ENCODE data around the gene FAM98A.

Gene FAM98A

DNA sequence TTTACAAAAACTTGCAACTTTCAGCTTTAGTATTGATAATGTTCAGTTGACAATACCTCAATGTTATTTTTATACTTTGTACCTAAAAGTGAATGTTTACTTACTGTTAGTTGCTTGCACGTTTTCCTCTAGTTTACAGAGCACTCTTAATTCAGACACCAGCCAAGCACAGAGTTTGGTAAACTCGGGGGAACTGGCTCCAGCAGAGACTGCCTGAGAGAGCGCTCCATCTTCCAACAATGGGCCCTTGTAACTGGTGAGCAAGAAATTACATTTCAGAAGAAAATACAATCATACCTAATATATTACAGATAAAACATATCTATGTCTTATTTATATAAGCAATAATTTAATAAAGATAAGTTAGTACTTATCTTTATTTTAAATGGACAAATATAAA is 3.7 kb downstream of the FAM98A start:
- no peak overlapping the region for H3K27ac ChIP-seq (ENCODE audit: low read depth, low read length)
- no peaks in the 10 kb centered on the region for H3K9me3 ChIP-seq (ENCODE audit: low read length)
- H3K27me3 ChIP-seq (ENCODE audit: control insufficient read depth in 1 of 2, insufficient read depth in 2 of 2, low read length in 2 of 2): no peaks in the 10 kb centered on the region
- H3K4me1 ChIP-seq (ENCODE audit: insufficient read depth, low read length): peaks cover 22% of the 10 kb centered on the region
- no peak overlapping the region for H3K9ac ChIP-seq (ENCODE audit: low read length)
- H3K36me3 ChIP-seq (ENCODE audit: insufficient read depth, low read length): peaks cover 25% of the 10 kb centered on the region
- no peak overlapping the region for H3K4me3 ChIP-seq (ENCODE audit: low read depth in 1 of 2, low read length in 2 of 2)

GRCh38 chr2:33589444-33589843 is 9.7 kb downstream of the FAM98A start:
- Histone ChIP-seq H3K36me3 (ENCODE audit: insufficient read depth, low read length) (peaks cover 37% of the 10 kb centered on the region), H3K4me1 (ENCODE audit: insufficient read depth, low read length) (peaks cover 22% of the 10 kb centered on the region), H3K27ac (ENCODE audit: low read depth, low read length) (no peak overlapping the region), H3K4me3 (ENCODE audit: low read depth in 1 of 2, low read length in 2 of 2) (no peak overlapping the region), H3K27me3 (ENCODE audit: control insufficient read depth in 1 of 2, insufficient read depth in 2 of 2, low read length in 2 of 2) (no peaks in the 10 kb centered on the region), H3K9me3 (ENCODE audit: low read length) (no peaks in the 10 kb centered on the region), H3K9ac (ENCODE audit: low read length) (no peak overlapping the region)

- Histone ChIP-seq H3K36me3 (ENCODE audit: insufficient read depth, low read length) (peaks cover 29% of the 10 kb centered on the region), H3K4me3 (ENCODE audit: low read depth in 1 of 2, low read length in 2 of 2) (no peak overlapping the region), H3K27me3 (ENCODE audit: control insufficient read depth in 1 of 2, insufficient read depth in 2 of 2, low read length in 2 of 2) (no peaks in the 10 kb centered on the region), H3K9ac (ENCODE audit: low read length) (no peak overlapping the region), H3K9me3 (ENCODE audit: low read length) (no peaks in the 10 kb centered on the region), H3K4me1 (ENCODE audit: insufficient read depth, low read length) (peaks cover 22% of the 10 kb centered on the region), H3K27ac (ENCODE audit: low read depth, low read length) (no peak overlapping the region)
These were observed 10.9 kb downstream of the FAM98A start for GRCh38 chr2:33588232-33588631.

GRCh38 chr2:33586766-33587165 is 12.3 kb downstream of the FAM98A start:
- peaks cover 22% of the 10 kb centered on the region for H3K4me1 ChIP-seq (ENCODE audit: insufficient read depth, low read length)
- peaks cover 23% of the 10 kb centered on the region for H3K36me3 ChIP-seq (ENCODE audit: insufficient read depth, low read length)
- no peak overlapping the region for H3K27ac ChIP-seq (ENCODE audit: low read depth, low read length)
- no peak overlapping the region for H3K4me3 ChIP-seq (ENCODE audit: low read depth in 1 of 2, low read length in 2 of 2)
- H3K9me3 ChIP-seq (ENCODE audit: low read length): no peaks in the 10 kb centered on the region
- no peak overlapping the region for H3K9ac ChIP-seq (ENCODE audit: low read length)
- H3K27me3 ChIP-seq (ENCODE audit: control insufficient read depth in 1 of 2, insufficient read depth in 2 of 2, low read length in 2 of 2): no peaks in the 10 kb centered on the region

DNA sequence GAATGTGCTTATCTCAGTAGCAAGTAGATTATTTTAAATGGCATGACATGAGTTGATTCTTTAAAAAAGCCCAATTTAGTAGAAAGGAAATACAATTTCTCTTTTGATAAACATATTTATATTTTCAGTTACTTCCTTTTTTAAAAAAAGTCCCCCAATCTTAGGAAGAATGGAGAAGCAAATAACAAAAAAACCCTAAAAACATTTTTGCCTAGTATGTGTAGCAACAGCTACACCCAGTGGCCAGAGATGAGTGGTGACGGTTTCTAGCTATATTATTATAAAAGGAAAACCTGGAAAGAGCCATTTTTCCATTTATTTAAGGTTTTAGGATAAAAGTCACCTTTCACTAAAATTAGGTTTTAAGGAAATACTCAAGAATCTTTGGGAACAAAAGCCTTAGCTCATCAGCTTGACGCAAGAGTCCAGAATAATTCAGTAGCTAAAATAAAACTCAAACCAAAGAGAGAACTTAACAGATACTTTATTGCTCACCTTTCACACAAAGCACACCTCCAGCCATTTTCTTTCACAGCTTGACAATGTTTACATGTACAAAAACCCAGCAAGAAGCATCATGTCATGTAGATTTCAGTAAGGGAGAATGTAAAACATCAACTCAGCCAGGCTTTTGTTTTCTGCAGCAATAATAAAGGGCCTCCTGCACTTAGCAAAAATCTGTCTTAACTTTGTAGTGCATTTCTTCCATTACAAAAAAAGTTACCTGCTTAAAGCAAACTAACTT is 15.7 kb downstream of the FAM98A start:
- H3K36me3 ChIP-seq (ENCODE audit: insufficient read depth, low read length): peaks cover 15% of the 10 kb centered on the region
- H3K27ac ChIP-seq (ENCODE audit: low read depth, low read length): no peak overlapping the region

GRCh38 chr2:33581872-33582271 is 17.2 kb downstream of the FAM98A start:
- Histone ChIP-seq H3K9ac (ENCODE audit: low read length) (no peak overlapping the region), H3K4me3 (ENCODE audit: low read depth in 1 of 2, low read length in 2 of 2) (no peak overlapping the region), H3K27me3 (ENCODE audit: control insufficient read depth in 1 of 2, insufficient read depth in 2 of 2, low read length in 2 of 2) (no peaks in the 10 kb centered on the region), H3K36me3 (ENCODE audit: insufficient read depth, low read length) (peaks cover 15% of the 10 kb centered on the region), H3K27ac (ENCODE audit: low read depth, low read length) (no peak overlapping the region), H3K9me3 (ENCODE audit: low read length) (no peaks in the 10 kb centered on the region), H3K4me1 (ENCODE audit: insufficient read depth, low read length) (peaks cover 6% of the 10 kb centered on the region)

More for the DNA sequence above, 15.7 kb downstream of the FAM98A start:
- Histone ChIP-seq H3K4me3 (ENCODE audit: low read depth in 1 of 2, low read length in 2 of 2) (no peak overlapping the region), H3K9ac (ENCODE audit: low read length) (no peak overlapping the region), H3K27me3 (ENCODE audit: control insufficient read depth in 1 of 2, insufficient read depth in 2 of 2, low read length in 2 of 2) (no peaks in the 10 kb centered on the region), H3K9me3 (ENCODE audit: low read length) (no peaks in the 10 kb centered on the region), H3K4me1 (ENCODE audit: insufficient read depth, low read length) (peaks cover 9% of the 10 kb centered on the region)

- Histone ChIP-seq H3K27ac (ENCODE audit: low read depth, low read length) (no peak overlapping the region), H3K9me3 (ENCODE audit: low read length) (no peaks in the 10 kb centered on the region), H3K4me1 (ENCODE audit: insufficient read depth, low read length) (no peaks in the 10 kb centered on the region), H3K9ac (ENCODE audit: low read length) (no peak overlapping the region), H3K36me3 (ENCODE audit: insufficient read depth, low read length) (no peaks in the 10 kb centered on the region), H3K27me3 (ENCODE audit: control insufficient read depth in 1 of 2, insufficient read depth in 2 of 2, low read length in 2 of 2) (no peaks in the 10 kb centered on the region), H3K4me3 (ENCODE audit: low read depth in 1 of 2, low read length in 2 of 2) (no peak overlapping the region)
These were observed 19.9 kb downstream of the FAM98A start for GRCh38 chr2:33579227-33579626.

DNA sequence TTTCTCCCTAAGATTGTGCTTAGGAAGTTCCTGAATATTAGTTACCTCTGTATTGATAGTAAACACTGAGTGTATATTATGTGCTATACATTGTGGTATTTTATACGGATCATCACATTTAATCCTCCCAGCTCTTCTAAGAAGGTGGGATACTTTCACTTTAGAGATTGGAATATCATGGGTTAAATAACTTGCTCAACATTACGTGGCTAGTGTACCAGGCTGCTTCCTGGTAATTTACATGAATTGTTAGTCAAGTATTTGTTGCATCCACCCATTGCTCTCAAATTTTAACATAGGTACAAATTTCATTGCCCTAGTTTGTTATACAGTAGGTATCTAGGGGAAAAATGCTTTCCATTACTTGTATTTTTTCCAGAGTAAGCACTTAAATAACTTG is 21.4 kb downstream of the FAM98A start:
- Histone ChIP-seq H3K9ac (ENCODE audit: low read length) (no peak overlapping the region), H3K9me3 (ENCODE audit: low read length) (no peaks in the 10 kb centered on the region), H3K36me3 (ENCODE audit: insufficient read depth, low read length) (no peaks in the 10 kb centered on the region), H3K27ac (ENCODE audit: low read depth, low read length) (no peak overlapping the region), H3K27me3 (ENCODE audit: control insufficient read depth in 1 of 2, insufficient read depth in 2 of 2, low read length in 2 of 2) (no peaks in the 10 kb centered on the region), H3K4me3 (ENCODE audit: low read depth in 1 of 2, low read length in 2 of 2) (no peak overlapping the region), H3K4me1 (ENCODE audit: insufficient read depth, low read length) (no peaks in the 10 kb centered on the region)

GRCh38 chr2:33577084-33577483 is 22.0 kb downstream of the FAM98A start:
- no peaks in the 10 kb centered on the region for H3K36me3 ChIP-seq (ENCODE audit: insufficient read depth, low read length)
- no peaks in the 10 kb centered on the region for H3K9me3 ChIP-seq (ENCODE audit: low read length)
- H3K27me3 ChIP-seq (ENCODE audit: control insufficient read depth in 1 of 2, insufficient read depth in 2 of 2, low read length in 2 of 2): no peaks in the 10 kb centered on the region
- no peak overlapping the region for H3K9ac ChIP-seq (ENCODE audit: low read length)
- no peak overlapping the region for H3K4me3 ChIP-seq (ENCODE audit: low read depth in 1 of 2, low read length in 2 of 2)
- H3K27ac ChIP-seq (ENCODE audit: low read depth, low read length): no peak overlapping the region
- H3K4me1 ChIP-seq (ENCODE audit: insufficient read depth, low read length): no peaks in the 10 kb centered on the region

GRCh38 chr2:33573657-33574056 is 25.4 kb downstream of the FAM98A start:
- H3K27me3 ChIP-seq (ENCODE audit: control insufficient read depth in 1 of 2, insufficient read depth in 2 of 2, low read length in 2 of 2): no peaks in the 10 kb centered on the region
- H3K4me3 ChIP-seq (ENCODE audit: low read depth in 1 of 2, low read length in 2 of 2): no peak overlapping the region
- no peaks in the 10 kb centered on the region for H3K9me3 ChIP-seq (ENCODE audit: low read length)
- H3K36me3 ChIP-seq (ENCODE audit: insufficient read depth, low read length): no peaks in the 10 kb centered on the region
- H3K9ac ChIP-seq (ENCODE audit: low read length): no peak overlapping the region
- no peaks in the 10 kb centered on the region for H3K4me1 ChIP-seq (ENCODE audit: insufficient read depth, low read length)
- no peak overlapping the region for H3K27ac ChIP-seq (ENCODE audit: low read depth, low read length)

DNA sequence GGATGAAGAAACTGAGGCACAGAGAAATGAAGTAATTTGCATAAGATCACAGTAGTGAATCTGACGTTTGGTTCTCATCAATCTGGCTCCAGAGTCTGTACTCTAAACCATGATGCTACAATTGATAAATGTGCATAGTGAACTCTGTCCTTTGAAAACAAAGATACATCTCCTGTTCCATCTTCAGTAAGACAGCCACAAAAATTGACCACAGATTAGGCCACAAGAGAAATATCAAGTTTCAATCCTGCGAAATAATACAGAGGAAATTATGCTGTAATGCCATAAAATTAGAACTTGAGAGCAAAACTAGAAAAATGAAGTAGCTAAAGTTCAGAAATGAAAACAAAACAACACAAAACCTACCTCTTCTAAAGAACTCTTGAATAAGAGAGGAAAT is 28.4 kb downstream of the FAM98A start:
- Histone ChIP-seq H3K36me3 (ENCODE audit: insufficient read depth, low read length) (no peaks in the 10 kb centered on the region), H3K4me3 (ENCODE audit: low read depth in 1 of 2, low read length in 2 of 2) (no peak overlapping the region), H3K27ac (ENCODE audit: low read depth, low read length) (no peak overlapping the region), H3K9ac (ENCODE audit: low read length) (no peak overlapping the region), H3K4me1 (ENCODE audit: insufficient read depth, low read length) (no peaks in the 10 kb centered on the region), H3K27me3 (ENCODE audit: control insufficient read depth in 1 of 2, insufficient read depth in 2 of 2, low read length in 2 of 2) (no peaks in the 10 kb centered on the region), H3K9me3 (ENCODE audit: low read length) (no peaks in the 10 kb centered on the region)

DNA sequence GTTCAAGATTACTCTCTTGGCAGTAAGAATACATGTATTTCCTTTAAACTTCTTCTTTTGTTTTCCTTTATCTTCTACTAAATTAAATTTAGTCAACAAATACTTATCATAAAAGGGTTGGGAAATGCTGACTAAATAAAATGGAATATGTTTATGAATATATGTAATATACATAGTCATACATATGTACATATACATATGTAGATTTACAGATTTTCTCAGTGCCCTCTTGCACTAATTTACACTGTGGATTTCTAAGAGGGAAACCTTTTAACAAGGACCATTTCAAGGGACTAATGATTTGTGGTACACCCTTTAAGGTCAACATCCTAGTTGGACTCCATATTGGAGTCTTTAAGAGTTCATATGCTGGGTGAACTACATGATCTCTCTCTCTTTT is 37.2 kb downstream of the FAM98A start:
- Histone ChIP-seq H3K4me3 (ENCODE audit: low read depth in 1 of 2, low read length in 2 of 2) (no peak overlapping the region), H3K36me3 (ENCODE audit: insufficient read depth, low read length) (no peaks in the 10 kb centered on the region), H3K9ac (ENCODE audit: low read length) (no peak overlapping the region)

More for the DNA sequence above, 37.2 kb downstream of the FAM98A start:
- Histone ChIP-seq H3K27me3 (ENCODE audit: control insufficient read depth in 1 of 2, insufficient read depth in 2 of 2, low read length in 2 of 2) (no peaks in the 10 kb centered on the region), H3K9me3 (ENCODE audit: low read length) (no peaks in the 10 kb centered on the region), H3K27ac (ENCODE audit: low read depth, low read length) (no peak overlapping the region), H3K4me1 (ENCODE audit: insufficient read depth, low read length) (no peaks in the 10 kb centered on the region)

Measured in muscle layer of colon (tissue), 2 donors.